ENCODE results near the gene TMEM89. TPM values are rescaled to one million over a fixed set of nuclear protein-coding genes. Genes with fewer than 3 reads are reported as not detected.

The TMEM89 gene, protein sequence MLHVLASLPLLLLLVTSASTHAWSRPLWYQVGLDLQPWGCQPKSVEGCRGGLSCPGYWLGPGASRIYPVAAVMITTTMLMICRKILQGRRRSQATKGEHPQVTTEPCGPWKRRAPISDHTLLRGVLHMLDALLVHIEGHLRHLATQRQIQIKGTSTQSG
- not detected in 2 replicates for total RNA-seq

GRCh38 chr3:48621461-48621869 lies at the start of gene TMEM89:
Gene TMEM89 (minus strand): TSS chr3:48621769. CDS start chr3:48621756, 13 bp downstream.

DNA sequence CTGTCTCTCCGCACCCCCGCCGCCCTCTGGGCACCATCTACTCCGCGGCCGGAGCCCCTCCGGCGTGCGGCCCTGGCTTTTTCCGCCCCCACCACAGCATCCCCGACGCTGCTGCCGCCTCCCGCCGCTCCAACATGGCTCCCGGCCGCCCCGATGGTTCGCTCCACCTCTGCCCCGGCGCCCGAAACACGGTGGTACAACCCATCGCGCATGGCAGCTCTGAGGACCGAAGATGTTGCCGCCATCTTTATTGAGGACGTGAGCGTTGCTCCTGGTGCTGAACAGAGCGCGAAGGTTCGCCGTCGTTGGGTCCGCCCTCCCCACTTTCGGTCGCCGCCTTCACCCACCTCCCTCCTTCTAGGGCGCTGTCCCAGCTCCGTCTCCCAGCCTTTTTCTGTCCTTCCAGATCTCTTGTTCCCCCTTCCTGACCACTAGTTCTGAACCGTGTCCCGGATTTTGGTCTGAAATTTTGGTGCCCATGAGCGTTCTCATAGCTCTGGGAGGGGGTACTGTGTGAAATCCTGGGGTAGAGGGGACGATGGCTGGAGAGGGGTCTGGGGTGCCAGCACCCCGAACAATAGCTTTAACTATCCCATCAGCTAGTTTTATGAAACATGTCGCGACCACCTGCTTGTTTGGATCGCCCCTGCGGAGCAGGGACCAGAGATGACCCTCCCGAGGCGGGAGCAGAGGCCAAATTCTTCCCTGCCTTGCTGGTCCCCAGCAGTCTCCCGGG lies 41.4 kb upstream of the TMEM89 start, which contains the start of gene CELSR3:
CELSR3 (minus strand) TSS at position 134 of the 736 bp plus-strand sequence. CDS start 252 bp downstream, outside the sequence.

GRCh38 chr3:48635222-48636021 lies 13.9 kb upstream of the TMEM89 start, which contains the start of gene SLC26A6:
Gene SLC26A6 (minus strand): TSS chr3:48635461. CDS start chr3:48635393, 68 bp downstream.

DNA sequence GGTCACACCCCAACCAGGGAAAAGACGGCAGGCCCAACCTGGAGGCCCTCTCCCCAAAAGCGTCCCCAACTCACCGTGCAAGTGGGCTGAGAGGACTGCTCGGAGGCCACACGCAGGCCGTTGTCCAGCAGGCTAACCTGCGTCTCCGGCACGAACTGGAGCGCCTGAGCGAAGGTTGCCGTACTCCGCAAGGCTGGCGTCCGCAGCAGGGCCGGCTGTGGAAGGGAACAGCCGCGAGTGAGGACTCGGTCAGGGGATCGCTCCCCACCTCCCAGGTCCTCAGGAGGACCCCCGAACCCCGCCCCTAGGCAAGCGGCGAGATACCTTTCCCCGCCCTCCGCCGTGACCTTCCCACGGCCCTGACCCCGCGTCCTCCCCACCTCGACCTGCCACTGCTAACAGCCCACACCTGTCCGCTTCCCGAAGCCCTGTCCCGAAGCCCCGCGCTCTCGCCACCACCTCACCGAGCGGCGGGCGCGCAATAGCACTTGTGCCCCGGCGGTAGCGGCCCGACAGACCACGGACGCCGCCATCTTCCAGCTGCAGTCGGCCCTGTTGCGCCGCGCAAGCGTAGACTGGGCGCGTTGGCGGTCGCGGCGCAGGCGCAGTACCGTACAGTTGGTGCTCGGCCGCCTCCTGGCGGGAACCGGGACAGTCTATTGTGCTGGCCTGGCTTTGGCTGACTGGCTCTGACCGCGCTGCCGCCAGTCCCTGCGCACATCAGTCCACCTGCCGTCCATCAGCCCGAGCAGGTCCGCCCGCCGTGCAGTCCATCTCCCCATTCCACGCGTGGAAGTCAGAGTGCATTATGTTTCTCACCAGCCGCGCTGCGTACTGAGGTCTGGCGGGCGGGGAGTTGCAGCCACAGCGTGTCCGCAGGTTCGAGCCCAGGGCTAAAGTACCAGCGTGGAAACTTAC lies 12.2 kb downstream of the TMEM89 start, which contains the start of gene UQCRC1:
UQCRC1 (minus strand) TSS at position 559 of the 918 bp plus-strand sequence; CDS start at position 533, 26 bp downstream.

GRCh38 chr3:48595075-48595525 lies 26.5 kb downstream of the TMEM89 start, which contains the start of gene COL7A1:
Gene COL7A1 (minus strand): TSS chr3:48595329. CDS start chr3:48595159, 170 bp downstream.

Other genes with a start within 250 kb of the TMEM89 start
- not detected in 2 replicates for gene FBXW12, start 249.6 kb downstream of the TMEM89 start, total RNA-seq
- gene PLXNB1, start 191.7 kb downstream of the TMEM89 start, total RNA-seq: 23.6 and 26.9 TPM in 2 replicates
- gene CCDC51, start 181.7 kb downstream of the TMEM89 start, total RNA-seq: 17.8 and 20.6 TPM in 2 replicates
- gene TMA7, start 181.5 kb downstream of the TMEM89 start, total RNA-seq: 200 and 210 TPM in 2 replicates
- 7.2 TPM in 2 replicates for gene ATRIP, start 175.0 kb downstream of the TMEM89 start, total RNA-seq
- gene SHISA5, start 117.6 kb downstream of the TMEM89 start, total RNA-seq: 103 and 127 TPM in 2 replicates
- 12.5 and 13.3 TPM in 2 replicates for gene PFKFB4, start 65.0 kb downstream of the TMEM89 start, total RNA-seq
- gene UCN2, start 58.0 kb downstream of the TMEM89 start, total RNA-seq: 0.13 and 0.22 TPM in 2 replicates
- gene COL7A1, start 26.4 kb downstream of the TMEM89 start, total RNA-seq: 3.5 and 3.9 TPM in 2 replicates
- gene UQCRC1, start 12.1 kb downstream of the TMEM89 start, total RNA-seq: 210 and 251 TPM in 2 replicates
- 20.8 and 27.6 TPM in 2 replicates for gene SLC26A6, start 13.7 kb upstream of the TMEM89 start, total RNA-seq
- gene CELSR3, start 41.1 kb upstream of the TMEM89 start, total RNA-seq: 1.3 and 1.4 TPM in 2 replicates
- 9.7 and 17.1 TPM in 2 replicates for gene NCKIPSD, start 64.1 kb upstream of the TMEM89 start, total RNA-seq
- 41.0 and 47.2 TPM in 2 replicates for gene IP6K2, start 95.5 kb upstream of the TMEM89 start, total RNA-seq
- 56.5 and 62.1 TPM in 2 replicates for gene PRKAR2A, start 226.1 kb upstream of the TMEM89 start, total RNA-seq

Data from articular chondrocyte of knee joint (primary cell).